ENCODE results near the gene CYTIP.
"Not testable (repeated sequence)": the region's sequence is repeated elsewhere in the genome, so short reads cannot be mapped to it uniquely, and the experiment has no call there.

Gene CYTIP

DNA sequence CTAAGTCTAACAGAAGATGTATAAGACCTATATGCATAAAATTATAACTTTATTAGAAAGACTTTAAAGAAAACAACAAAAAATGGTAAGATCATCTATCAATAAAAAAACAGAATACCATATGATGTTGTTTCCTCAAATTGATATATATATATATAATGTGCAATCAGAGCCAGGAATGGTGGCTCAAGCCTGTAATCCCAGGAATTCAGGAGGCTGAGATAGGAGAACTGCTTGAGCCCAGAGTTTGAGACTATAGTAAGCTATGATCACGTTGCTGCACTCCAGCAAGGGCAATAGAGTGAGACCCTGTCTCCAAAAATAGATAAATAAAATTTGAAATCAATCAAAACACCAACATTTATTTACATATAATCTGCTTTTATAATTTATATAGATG is 19.5 kb downstream of the CYTIP start:
- no peak for DNase-seq (ENCODE audit: low spot score)

DNA sequence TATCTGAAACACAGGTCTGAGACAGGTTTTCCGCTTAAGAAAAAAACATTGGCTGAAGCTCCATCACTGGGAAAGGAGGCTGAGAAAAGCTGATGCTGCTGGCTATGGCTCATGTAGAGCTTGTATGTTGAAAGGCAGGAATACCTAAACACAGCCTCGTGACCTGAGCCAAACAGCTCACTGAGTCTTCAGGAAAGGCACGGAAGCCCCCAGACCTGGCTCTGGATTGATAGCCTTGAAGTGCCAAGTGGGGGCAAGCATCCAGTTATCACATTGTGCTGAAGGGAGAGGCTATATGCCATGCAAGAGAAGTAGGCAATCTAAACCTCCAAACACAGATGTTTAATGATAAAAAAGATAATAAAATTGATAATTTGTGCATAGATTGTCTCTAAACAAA is 21.9 kb downstream of the CYTIP start:
- DNase-seq (ENCODE audit: low spot score): no peak

GRCh38 chr2:157421331-157421944 is 22.5 kb downstream of the CYTIP start:
- DNase-seq (ENCODE audit: low spot score): no peak

DNA sequence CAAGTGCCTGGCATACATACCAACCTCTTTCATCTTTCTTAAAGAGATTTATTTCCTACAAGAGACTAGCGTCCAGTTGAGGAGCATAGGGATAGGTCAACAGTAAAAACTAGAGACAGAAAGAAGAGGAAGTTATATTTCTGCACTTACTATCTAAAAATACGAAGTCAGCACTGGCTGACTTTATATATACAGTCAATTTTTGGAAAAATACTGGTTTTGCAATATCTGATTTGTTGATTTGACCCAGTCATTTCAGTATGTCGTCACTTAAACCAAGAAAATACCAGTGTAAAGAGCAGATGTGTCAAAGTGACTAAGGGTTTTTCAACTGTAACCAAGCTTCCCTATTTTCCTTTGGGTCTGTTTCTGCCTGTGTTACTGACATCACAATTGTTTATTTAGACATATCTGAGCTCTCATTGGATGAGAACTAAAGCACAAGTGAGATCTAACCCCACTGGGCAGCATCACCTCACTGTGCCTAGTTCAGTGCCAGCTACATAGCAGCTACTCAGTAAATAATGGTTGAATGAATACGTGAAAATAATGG is 23.0 kb downstream of the CYTIP start:
- DNase-seq (ENCODE audit: low spot score): no peak

DNA sequence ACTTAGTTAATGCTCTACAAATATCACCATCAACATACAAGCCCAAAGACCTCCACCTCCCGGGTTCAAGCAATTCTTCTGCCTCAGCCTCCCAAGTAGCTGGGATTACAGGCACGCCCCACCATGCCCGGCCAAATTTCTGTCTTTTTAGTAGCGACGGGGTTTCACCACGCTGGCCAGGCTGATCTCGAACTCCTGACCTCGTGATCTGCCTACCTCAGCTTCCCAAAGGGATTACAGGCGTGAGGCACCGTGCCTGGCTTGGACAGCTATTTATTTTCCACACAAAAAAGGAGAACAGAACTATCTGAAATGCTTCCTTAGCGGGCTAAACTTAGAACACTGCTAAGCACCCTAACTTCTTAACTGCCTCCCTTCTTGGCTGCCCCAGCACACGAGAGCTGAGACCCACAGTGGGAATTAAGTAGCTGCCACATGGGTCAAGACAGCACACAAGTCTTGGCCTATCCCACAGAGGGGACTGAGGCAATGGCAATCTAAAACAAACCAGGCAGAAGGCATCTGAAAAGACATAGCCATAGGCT is 24.8 kb downstream of the CYTIP start:
- no peak for DNase-seq (ENCODE audit: low spot score)

- no peak for DNase-seq (ENCODE audit: low spot score)
Observed at GRCh38 chr2:157418239-157418641, 25.6 kb downstream of the CYTIP start.

DNA sequence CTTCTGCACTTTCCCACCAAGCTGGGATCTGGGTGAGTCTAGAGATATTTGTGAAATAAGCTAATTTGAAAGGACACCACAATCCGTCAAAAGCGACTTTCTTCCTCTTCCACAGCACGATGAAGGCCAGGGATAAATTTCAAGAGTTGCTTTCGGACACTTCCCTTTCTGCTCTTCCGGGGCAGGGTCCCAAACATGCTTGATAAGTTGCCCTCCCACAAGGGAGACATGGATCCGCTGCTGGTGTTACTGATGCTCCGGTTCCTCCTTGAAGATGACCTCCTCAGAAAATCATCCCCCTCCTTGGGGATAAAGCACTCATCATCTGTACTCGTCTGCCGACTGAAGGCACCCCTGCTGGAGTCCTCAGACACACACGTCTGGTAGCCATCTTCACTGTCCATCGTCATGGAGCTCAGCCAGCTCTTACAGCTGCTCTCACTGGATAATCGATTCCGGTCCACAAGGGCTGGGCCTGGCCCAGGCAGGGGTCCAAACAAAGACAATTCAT is 28.2 kb downstream of the CYTIP start:
- no peak for DNase-seq (ENCODE audit: low spot score)

GRCh38 chr2:157414050-157414449 is 29.8 kb downstream of the CYTIP start:
- no peak for DNase-seq (ENCODE audit: low spot score)

- no peak for DNase-seq (ENCODE audit: low spot score)
Observed at GRCh38 chr2:157413326-157414035, 30.4 kb downstream of the CYTIP start.

DNA sequence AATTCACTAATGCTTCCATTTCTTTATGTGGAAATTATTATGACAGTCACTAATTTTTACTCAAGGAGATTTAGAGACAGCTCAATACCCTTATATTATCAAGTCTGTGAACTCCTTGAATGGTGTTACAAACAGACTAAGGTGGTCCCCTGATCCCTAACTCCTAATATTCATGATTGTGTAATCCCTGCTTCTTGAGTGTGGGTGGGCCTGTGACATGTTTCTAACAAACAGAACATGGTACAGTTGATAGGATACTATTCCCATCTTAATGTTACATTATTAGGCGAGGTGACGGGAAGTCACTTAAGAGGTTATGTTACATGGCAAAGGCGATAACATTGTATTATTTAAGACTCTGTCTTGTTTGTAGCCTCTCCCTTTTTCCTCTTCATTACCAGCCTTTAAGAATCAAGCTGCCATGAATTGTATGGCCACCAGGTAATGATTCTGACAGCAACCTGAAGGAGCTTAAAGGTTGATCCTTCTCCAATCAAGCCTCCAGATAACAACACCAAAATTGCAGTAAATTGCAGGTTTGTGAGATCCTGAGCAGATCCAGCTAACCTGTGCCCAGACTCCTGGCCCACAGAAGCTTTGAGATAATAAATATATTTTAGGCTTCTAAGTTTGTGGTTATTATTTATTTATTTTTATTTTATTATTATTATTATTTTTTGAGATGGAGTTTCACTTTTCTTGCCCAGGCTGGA is 32.1 kb downstream of the CYTIP start:
- DNase-seq (ENCODE audit: low spot score): no peak

DNA sequence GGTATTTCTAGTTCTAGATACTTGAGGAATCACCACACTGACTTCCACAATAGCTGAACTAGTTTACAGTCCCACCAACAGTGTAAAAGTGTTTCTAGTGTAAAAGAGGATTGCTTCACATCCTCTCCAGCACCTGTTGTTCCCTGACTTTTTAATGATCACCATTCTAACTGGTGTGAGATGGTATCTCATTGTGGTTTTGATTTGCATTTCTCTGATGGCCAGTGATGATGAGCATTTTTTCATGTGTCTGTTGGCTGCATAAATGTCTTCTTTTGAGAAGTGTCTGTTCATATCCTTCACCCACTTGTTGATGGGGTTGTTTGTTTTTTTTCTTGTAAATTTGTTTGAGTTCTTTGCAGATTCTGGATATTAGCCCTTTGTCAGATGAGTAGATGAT is 38.5 kb downstream of the CYTIP start:
- DNase-seq (ENCODE audit: low spot score): not testable (repeated sequence)

- DNase-seq (ENCODE audit: low spot score): peak; percentile 76
Observed at GRCh38 chr2:157404363-157404762, 39.5 kb downstream of the CYTIP start.

DNA sequence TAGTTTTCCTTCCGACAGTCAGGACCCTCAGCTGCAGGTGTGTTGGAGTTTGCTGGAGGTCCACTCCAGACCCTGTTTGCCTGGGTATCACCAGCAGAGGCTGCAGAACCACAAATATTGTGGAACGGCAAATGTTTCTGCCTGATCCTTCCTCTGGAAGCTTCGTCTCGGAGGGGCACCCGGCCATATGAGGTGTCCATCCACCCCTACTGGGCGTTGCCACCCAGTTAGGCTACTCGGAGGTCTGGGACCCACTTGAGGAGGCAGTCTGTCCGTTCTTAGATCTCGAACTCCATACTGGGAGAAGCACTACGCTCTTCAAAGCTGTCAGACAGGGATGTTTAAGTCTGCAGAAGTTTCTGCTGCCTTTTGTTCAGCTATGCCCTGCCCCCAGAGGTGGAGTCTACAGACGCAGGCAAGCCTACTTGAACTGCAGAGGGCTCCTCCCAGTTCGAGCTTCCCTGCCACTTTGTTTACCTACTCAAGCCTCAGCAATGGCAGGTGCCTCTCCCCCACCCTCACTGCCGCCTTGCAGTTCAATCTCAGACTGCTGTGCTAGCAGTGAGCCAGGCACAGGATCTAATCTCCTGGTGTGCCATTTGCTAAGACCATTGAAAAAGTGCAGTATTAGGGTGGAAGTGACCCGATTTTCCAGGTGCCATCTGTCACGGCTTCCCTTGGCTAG is 40.9 kb downstream of the CYTIP start:
- not testable (repeated sequence) for DNase-seq (ENCODE audit: low spot score)

GRCh38 chr2:157395811-157396210 is 48.1 kb downstream of the CYTIP start:
- DNase-seq (ENCODE audit: low spot score): no peak

DNA sequence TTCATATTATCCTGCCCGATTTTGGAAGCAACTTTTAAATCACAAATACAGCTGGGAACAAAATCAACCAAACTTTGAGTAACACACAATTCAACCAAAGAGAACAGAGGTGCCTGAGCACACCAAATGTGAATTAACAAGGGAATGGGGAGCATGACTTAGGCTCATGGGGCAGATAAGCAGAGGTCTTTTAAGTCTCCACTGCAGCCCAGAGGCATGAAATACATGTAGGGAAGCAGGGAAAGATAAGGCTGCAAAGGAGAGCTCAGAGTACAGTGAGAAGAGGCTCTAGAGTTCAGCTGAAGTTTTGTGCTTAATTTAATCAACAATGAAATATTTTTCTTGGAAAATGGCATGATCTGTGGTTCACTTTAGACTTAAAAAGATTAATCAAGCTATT is 49.0 kb downstream of the CYTIP start:
- no peak for DNase-seq (ENCODE audit: low spot score)

GRCh38 chr2:157393348-157393747 is 50.5 kb downstream of the CYTIP start:
- DNase-seq (ENCODE audit: low spot score): no peak

DNA sequence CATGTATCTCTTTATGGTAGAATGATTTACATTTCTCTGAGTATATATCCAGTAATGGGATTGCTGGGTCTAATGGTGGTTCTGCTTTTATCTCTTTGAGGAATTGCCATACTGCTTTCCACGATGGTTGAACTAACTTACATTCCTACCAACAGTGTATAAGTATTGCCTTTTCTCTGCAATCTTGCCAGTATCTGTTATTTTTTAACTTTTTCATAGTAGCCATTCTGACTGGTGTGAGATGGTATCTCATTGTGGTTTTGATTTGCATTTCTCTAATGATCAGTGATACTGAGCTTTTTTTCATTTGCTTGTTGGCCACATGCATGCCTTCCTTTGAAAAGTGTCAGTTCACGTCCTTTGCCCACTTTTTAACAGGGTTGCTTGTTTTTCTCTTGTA is 55.1 kb downstream of the CYTIP start:
- DNase-seq (ENCODE audit: low spot score): no peak

GRCh38 chr2:157386747-157387146 is 57.1 kb downstream of the CYTIP start:
- no peak for DNase-seq (ENCODE audit: low spot score)

DNA sequence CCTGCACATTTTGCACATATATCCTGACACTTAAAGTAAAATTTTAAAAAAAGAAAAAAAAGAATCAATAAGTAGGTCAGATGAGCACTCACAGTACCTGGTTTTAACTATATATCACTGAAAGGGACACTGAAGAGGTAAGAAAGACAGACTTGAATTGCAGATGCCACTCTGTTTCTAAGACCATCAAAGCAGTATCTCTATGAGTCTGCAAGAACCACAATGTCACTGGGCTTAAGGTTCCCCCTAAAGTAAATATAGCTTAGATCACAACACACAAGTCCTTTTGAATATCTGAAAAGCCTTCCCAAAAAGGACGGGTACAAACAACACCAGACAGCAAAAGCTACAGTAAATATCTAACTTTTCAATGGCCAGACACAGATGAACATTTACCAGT is 57.6 kb downstream of the CYTIP start:
- no peak for DNase-seq (ENCODE audit: low spot score)

DNA sequence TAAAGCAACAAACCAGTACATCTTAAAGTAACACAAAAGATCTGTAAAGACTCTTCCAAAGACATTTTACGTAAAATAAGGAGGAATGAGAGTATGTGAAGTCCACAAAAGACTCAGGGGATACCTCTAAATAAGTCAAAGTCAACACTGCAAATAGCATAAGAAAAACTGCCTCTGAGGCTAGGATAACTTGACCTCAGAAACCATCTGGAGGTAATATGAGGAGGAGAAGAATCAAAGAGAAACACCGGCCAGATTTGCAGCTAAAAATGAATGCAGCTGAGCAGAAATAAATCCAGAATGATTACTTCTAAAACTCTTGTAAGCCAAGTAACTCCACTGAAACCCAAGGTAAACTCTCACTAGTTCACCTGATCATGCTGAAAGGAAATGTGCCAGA is 66.0 kb downstream of the CYTIP start:
- DNase-seq (ENCODE audit: low spot score): no peak

- no peak for DNase-seq (ENCODE audit: low spot score)
Observed at GRCh38 chr2:157376041-157376440, 67.8 kb downstream of the CYTIP start.

DNA sequence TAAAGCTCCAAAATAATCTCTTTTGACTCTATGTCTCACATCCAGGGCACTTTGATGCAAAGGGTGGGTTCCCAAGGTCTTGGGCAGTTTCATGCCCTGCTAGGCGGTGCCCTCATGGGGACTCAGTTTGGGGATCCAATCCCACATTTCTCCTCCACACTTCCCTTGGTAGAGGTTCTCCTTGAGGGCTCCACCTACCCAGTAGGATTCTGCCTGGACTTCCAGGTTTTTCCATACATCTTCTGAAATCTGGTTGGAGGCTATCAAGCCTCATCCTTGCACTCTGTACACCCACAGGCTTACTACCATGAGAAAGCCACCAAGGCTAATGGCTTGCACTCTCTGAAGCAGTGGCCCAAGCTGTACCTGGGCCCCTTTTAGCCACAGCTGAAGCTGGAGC is 68.5 kb downstream of the CYTIP start:
- no peak for DNase-seq (ENCODE audit: low spot score)

All from NAMALWA (cell line).